HG03520 (cell line): ENCODE measurements around the gene ARMC6.
"Not testable (repeated sequence)": the region's sequence is repeated elsewhere in the genome, so short reads cannot be mapped to it uniquely, and the experiment has no call there.

Experiments used
- ATAC-seq: cut with Tn5 transposase; IDR thresholded peaks from one replicate; pipeline ENCODE4 v1.9.1; 2021; ENCODE audit warnings: mild to moderate bottlenecking, moderate library complexity; ENCODE audit not compliant: unreplicated experiment

ARMC6 gene

GRCh38 chr19:19022380-19022961 lies 10.9 kb upstream of the ARMC6 start:
- ATAC-seq, result no peak

GRCh38 chr19:19023376-19023775 lies 10.0 kb upstream of the ARMC6 start:
- ATAC-seq, result not testable (repeated sequence)

GRCh38 chr19:19025861-19026260 lies 7.5 kb upstream of the ARMC6 start:
- ATAC-seq, result no peak

- ATAC-seq, result no peak
Observed at GRCh38 chr19:19026299-19026971, 7.0 kb upstream of the ARMC6 start.

- ATAC-seq, result no peak
Observed at GRCh38 chr19:19027228-19027627, 6.2 kb upstream of the ARMC6 start.

- no peak for ATAC-seq
Observed at GRCh38 chr19:19028526-19028925, 4.9 kb upstream of the ARMC6 start.

- no peak for ATAC-seq
Observed at GRCh38 chr19:19031891-19032290, 1.5 kb upstream of the ARMC6 start.

- no peak for ATAC-seq
Observed at GRCh38 chr19:19032420-19033175, 805 bp upstream of the ARMC6 start.

GRCh38 chr19:19033176-19033425 lies 302 bp upstream of the ARMC6 start:
- no peak for ATAC-seq

- ATAC-seq, result no peak
Observed at GRCh38 chr19:19034204-19034624, 811 bp downstream of the ARMC6 start.

- ATAC-seq, result no peak
Observed at GRCh38 chr19:19039901-19040300, 6.5 kb downstream of the ARMC6 start.

GRCh38 chr19:19040417-19040816 lies 7.0 kb downstream of the ARMC6 start:
- ATAC-seq, result no peak

GRCh38 chr19:19042732-19043280 lies 9.4 kb downstream of the ARMC6 start:
- ATAC-seq, result no peak

- no peak for ATAC-seq
Observed at GRCh38 chr19:19043481-19043880, 10.1 kb downstream of the ARMC6 start.

- ATAC-seq, result no peak
Observed at GRCh38 chr19:19043881-19044280, 10.5 kb downstream of the ARMC6 start.

- ATAC-seq, result no peak
Observed at GRCh38 chr19:19049406-19049805, 16.0 kb downstream of the ARMC6 start.

GRCh38 chr19:19050104-19050503 lies 16.7 kb downstream of the ARMC6 start:
- ATAC-seq, result no peak

GRCh38 chr19:19050731-19051130 lies 17.3 kb downstream of the ARMC6 start:
- no peak for ATAC-seq

GRCh38 chr19:19051478-19052213 lies 18.2 kb downstream of the ARMC6 start:
- ATAC-seq, result no peak

GRCh38 chr19:19052921-19053320 lies 19.5 kb downstream of the ARMC6 start:
- no peak for ATAC-seq

- no peak for ATAC-seq
Observed at GRCh38 chr19:19053508-19054314, 20.3 kb downstream of the ARMC6 start.
